Heart left ventricle (tissue), 13 donors: ENCODE data around the gene LHX2.

Experiments
- POLR2A ChIP-seq, 2 donors: fragments of 450-650 bp; IDR thresholded peaks; one replicate each; pipeline ENCODE4 v1.6.1; 2017; ENCODE audit warnings: antibody characterized with exemption in 2 of 2, mild to moderate bottlenecking in 2 of 2, moderate library complexity in 2 of 2
- TF ChIP-seq, protein P1 (sequence below), 12 donors: fragments of 200-600 bp; sonication (generic) in 4 of 12; IDR thresholded peaks; one replicate each; pipeline versions ENCODE4 v1.5.0 to v1.8.0; 2018 to 2022; ENCODE audit warnings: antibody characterized with exemption in 12 of 12, mild to moderate bottlenecking in 5 of 12
- donor health status: ischemic (EF 13 %, LVEDD 7.1; RV severe dilation, severe dysfunction).
- donor health status: DM: no; HTN: yes; CAD: no.
- donor health status: DM: no; HTN: no; CAD: no.
- donor health status: ischemic (EF 25% LVEDD 6.9; RV normal size, moderate dysfunction).
- donor health status: ischemic (EF 25% LVEDD 5.7; RV mildly dilated, moderate dysfunction).
- donor health status: ischemic (EF 35%, LVEDD 5.7; RV mildly dilated, moderate dysfunction).
- donor health status: nonischemic (EF 11% LVEDD 7.7; RV severe dilation, severe dysfunction).
- donor health status: DM: yes; HTN: yes; CAD: no.
- donor health status: PGD.
- donor health status: ischemic (EF 29% LVEDD 5.4; RV normal size, mild dysfunction).
- donor health status: nonischemic (EF 23%, LVEDD 6.1; RV moderate dilation, normal function).

DNA sequence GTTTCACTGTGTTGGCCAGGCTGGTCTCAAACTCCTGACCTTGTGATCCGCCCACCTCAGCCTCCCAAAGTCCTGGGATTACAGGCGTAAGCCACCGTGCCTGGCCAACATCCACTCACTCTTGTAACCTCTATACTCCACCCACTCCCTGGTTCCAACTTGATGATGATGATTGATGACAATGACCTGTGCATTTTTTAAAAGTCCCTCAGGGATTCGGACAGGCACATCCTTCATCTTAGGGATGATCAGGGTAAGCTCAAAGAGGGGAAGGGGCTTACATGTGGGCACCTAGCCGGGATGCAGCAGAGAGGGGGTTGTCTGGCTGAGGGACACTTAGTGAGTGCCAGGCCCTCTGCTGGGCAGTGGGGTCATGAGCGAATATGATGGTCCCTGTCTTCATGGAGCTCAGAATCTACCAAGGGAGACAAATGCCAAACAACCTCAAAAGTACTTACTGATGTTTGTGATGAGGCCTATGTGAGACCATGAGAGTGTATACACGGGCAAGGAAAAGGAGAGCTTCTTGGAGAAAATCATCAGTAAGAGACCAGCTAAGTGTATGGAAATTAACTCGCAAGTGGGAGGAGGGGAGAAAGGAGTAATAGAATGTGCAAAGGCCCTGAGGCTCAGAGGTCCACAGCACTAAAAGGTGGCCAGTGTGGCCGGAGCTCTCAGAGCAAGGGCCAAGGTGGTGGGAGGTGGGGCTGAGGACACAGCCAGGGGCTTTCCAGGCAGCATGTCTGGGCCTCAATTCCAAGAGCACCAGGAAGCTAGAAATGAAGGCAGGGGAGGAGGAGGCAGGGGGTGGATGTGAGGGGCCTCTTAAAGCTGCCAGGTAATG, 27.4 kb downstream of the LHX2 start:
- TF ChIP-seq, protein P1, sequence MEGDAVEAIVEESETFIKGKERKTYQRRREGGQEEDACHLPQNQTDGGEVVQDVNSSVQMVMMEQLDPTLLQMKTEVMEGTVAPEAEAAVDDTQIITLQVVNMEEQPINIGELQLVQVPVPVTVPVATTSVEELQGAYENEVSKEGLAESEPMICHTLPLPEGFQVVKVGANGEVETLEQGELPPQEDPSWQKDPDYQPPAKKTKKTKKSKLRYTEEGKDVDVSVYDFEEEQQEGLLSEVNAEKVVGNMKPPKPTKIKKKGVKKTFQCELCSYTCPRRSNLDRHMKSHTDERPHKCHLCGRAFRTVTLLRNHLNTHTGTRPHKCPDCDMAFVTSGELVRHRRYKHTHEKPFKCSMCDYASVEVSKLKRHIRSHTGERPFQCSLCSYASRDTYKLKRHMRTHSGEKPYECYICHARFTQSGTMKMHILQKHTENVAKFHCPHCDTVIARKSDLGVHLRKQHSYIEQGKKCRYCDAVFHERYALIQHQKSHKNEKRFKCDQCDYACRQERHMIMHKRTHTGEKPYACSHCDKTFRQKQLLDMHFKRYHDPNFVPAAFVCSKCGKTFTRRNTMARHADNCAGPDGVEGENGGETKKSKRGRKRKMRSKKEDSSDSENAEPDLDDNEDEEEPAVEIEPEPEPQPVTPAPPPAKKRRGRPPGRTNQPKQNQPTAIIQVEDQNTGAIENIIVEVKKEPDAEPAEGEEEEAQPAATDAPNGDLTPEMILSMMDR (IDR thresholded peaks at IDR 0.05), result no peak
- TF ChIP-seq POLR2A (IDR thresholded peaks at IDR 0.05), result no peak
